Heart right ventricle (tissue), 16 donors: Measurements from ENCODE around the gene WWOX. TPM values are rescaled to one million over a fixed set of nuclear protein-coding genes. Genes with fewer than 3 reads are reported as not detected.

Source experiments
- ATAC-seq, 8 donors: fragments of 200-7000 bp; cut with Tn5 transposase; one replicate each; pipeline ENCODE4 v1.9.1; 2020; ENCODE audit warnings: mild to moderate bottlenecking in 8 of 8, moderate library complexity in 8 of 8, moderate number of reproducible peaks in 1 of 8
- DNase-seq, 2 donors: peaks; one replicate each; pipeline ENCODE4 v3.0.0-alpha.2; 2020
- H3K27ac ChIP-seq, 10 donors: fragments of 200-600 bp; sonication (generic) in 2 of 10; one replicate each; pipeline versions ENCODE4 v1.5.0 to v1.8.0; 2020 to 2022; ENCODE audit warnings: mild to moderate bottlenecking in 3 of 10
- H3K27me3 ChIP-seq, 7 donors: fragments of 200-600 bp; one replicate each; pipeline ENCODE4 v1.8.0; 2021 to 2022; ENCODE audit warnings: mild to moderate bottlenecking in 2 of 7
- H3K36me3 ChIP-seq, 9 donors: fragments of 200-600 bp; sonication (generic) in 1 of 9; one replicate each; pipeline versions ENCODE4 v1.5.0 to v1.8.0; 2020 to 2022; ENCODE audit warnings: mild to moderate bottlenecking in 2 of 9
- H3K4me1 ChIP-seq, 9 donors: fragments of 200-600 bp; sonication (generic) in 1 of 9; one replicate each; pipeline versions ENCODE4 v1.5.0 to v1.8.0; 2020 to 2022; ENCODE audit warnings: mild to moderate bottlenecking in 4 of 9
- H3K4me3 ChIP-seq, 10 donors: fragments of 200-600 bp; sonication (generic) in 2 of 10; one replicate each; pipeline versions ENCODE4 v1.5.0 to v1.8.0; 2020 to 2022; ENCODE audit warnings: mild to moderate bottlenecking in 7 of 10, moderate library complexity in 2 of 10
- H3K9me3 ChIP-seq, 11 donors: fragments of 200-600 bp in 10 of 11; sonication (generic) in 2 of 11; one replicate each; pipeline versions ENCODE4 v1.5.0 to v1.8.0; 2013 to 2022; ENCODE audit warnings: mild to moderate bottlenecking in 2 of 11, control low read depth in 1 of 11, moderate library complexity in 1 of 11
- WGBS, 2 donors: extraction: QIAGEN DNeasy Blood & Tissue Kit; methylation state at CpG; one replicate each; pipeline ENCODE4 v1.1.7; 2013; ENCODE audit warnings: inconsistent platforms in 1 of 2; 5-methylcytosine and 5-hydroxymethylcytosine counted together
- intact Hi-C, 10 donors: fragments of 100-400 bp; cut with DNase I; formaldehyde crosslinking; loops; one replicate each; pipeline versions ENCODE4 v1.11.1 to v1.14.2; 2022
- polyA plus RNA-seq, 2 donors: library from polyadenylated mRNA; stranded (reverse); fragments of 200-250 nt; gene quantifications; one replicate each; pipeline ENCODE4 v1.2.3, GENCODE V29; 2013
- total RNA-seq, 10 donors: library from RNA; stranded (reverse); fragmentation: NEBNext Ultra II Directional in 3 of 10; extraction: Animal tissue kit (Norgen Biotek cat#: 25700) in 3 of 10; gene quantifications; one replicate each; pipeline versions ENCODE4 v1.2.1 to v1.2.4, GENCODE V29; 2021 to 2023
- TF ChIP-seq, protein P1 (sequence below), 9 donors: fragments of 200-600 bp; sonication (generic) in 2 of 9; IDR thresholded peaks; one replicate each; pipeline versions ENCODE4 v1.5.0 to v1.8.0; 2021 to 2022; ENCODE audit warnings: antibody characterized with exemption in 9 of 9, mild to moderate bottlenecking in 5 of 9, moderate library complexity in 1 of 9
- donor health status: Arrhythmogenic right ventricular cardiomyopathy.
- donor health status: ischemic (EF 13 %, LVEDD 7.1; RV severe dilation, severe dysfunction).
- donor health status: healthy with polysubstance abuse.
- donor health status: DM: no; HTN: yes; CAD: no.
- donor health status: DM: no; HTN: no; CAD: no.
- donor health status: ischemic (EF 25% LVEDD 6.9; RV normal size, moderate dysfunction).
- donor health status: ischemic (EF 25% LVEDD 5.7; RV mildly dilated, moderate dysfunction).
- donor health status: healthy.
- donor health status: DM: yes; HTN: yes; CAD: no.
- donor health status: Ischemic cardiomyopathy.
- donor health status: ischemic (EF 35%, LVEDD 5.7; RV mildly dilated, moderate dysfunction).
- donor health status: nonischemic (EF 11% LVEDD 7.7; RV severe dilation, severe dysfunction).
- donor health status: DM: yes; HTN: yes; CAD: no.
- donor health status: PGD.
- donor health status: ischemic (EF 29% LVEDD 5.4; RV normal size, mild dysfunction).
- donor health status: nonischemic (EF 23%, LVEDD 6.1; RV moderate dilation, normal function).

The WWOX gene
- total and polyA plus RNA-seq, 12 donors = 4.9 to 15.0 (median 9.9) TPM

DNA sequence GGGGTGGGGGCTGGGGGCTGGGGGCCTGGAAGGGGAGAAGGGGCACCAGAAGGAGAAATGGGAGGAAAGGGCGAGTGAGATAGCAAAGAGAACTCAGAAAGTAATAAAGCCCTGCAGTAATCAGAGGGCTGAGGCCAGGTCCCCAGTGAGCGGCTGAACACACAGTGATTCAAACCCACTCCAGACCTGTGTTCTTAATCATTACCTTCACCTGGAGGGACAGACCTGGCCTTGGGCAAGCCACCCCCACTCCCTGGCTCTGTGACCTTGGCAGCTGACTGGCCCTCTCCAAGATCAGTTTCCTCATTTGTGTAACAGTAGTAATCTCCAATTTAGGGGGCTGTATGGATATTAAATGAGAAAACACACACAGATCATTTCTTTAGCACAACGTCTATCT lies 150.4 kb downstream of the WWOX start:
- ATAC-seq (no peak), DNase-seq (no peak)
- no peaks in the 10 kb centered on the region for H3K9me3 ChIP-seq
- no peaks in the 10 kb centered on the region for H3K36me3 ChIP-seq
- no peak overlapping the region for H3K4me3 ChIP-seq
- WGBS, 2 donors = 90 to 94% methylated on average over 3 of the region's 3 CpGs
- no peak overlapping the region for H3K27ac ChIP-seq
- intact Hi-C loops = loop anchor here in 4 of 10 donors (5.0 to 10.0 kb wide), 3 partner anchors 185 to 527 kb away; no protein-coding TSS in a partner anchor
- no peaks in the 10 kb centered on the region for H3K4me1 ChIP-seq
- TF ChIP-seq, protein P1, sequence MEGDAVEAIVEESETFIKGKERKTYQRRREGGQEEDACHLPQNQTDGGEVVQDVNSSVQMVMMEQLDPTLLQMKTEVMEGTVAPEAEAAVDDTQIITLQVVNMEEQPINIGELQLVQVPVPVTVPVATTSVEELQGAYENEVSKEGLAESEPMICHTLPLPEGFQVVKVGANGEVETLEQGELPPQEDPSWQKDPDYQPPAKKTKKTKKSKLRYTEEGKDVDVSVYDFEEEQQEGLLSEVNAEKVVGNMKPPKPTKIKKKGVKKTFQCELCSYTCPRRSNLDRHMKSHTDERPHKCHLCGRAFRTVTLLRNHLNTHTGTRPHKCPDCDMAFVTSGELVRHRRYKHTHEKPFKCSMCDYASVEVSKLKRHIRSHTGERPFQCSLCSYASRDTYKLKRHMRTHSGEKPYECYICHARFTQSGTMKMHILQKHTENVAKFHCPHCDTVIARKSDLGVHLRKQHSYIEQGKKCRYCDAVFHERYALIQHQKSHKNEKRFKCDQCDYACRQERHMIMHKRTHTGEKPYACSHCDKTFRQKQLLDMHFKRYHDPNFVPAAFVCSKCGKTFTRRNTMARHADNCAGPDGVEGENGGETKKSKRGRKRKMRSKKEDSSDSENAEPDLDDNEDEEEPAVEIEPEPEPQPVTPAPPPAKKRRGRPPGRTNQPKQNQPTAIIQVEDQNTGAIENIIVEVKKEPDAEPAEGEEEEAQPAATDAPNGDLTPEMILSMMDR (IDR thresholded peaks at IDR 0.05) = no peak
- H3K27me3 ChIP-seq = no peaks in the 10 kb centered on the region

DNA sequence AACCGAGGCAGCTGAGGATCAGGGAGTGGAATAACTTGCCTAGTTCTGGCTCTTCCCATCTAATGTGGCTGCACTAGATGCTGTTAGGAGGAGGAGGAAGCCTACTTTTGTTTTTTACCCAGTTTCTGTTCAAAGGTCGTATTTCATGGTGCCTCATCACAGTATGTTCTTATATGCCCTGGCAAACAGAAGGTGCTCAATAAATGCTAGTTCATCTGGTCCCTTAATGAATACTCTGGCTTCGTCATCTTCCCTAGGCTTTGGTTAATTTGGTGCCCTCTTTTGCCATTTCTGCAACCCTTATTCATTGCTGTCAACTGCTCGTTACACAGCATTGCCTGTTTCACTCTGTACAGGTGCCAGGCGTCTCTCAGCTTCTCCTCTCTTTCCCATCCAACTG lies 151.7 kb downstream of the WWOX start:
- H3K4me3 ChIP-seq = no peak overlapping the region
- no peaks in the 10 kb centered on the region for H3K36me3 ChIP-seq
- no peaks in the 10 kb centered on the region for H3K27me3 ChIP-seq
- ATAC-seq (no peak), DNase-seq (no peak)
- H3K27ac ChIP-seq = no peak overlapping the region
- no peaks in the 10 kb centered on the region for H3K4me1 ChIP-seq
- intact Hi-C loops = loop anchor here in 1 of 10 donors (5.0 kb wide), 1 partner anchor 526 kb away; no protein-coding TSS in a partner anchor
- 95 to 96% methylated on average over 5 of the region's 5 CpGs for WGBS, 2 donors
- no peaks in the 10 kb centered on the region for H3K9me3 ChIP-seq
- TF ChIP-seq, protein P1 (IDR thresholded peaks at IDR 0.05) = no peak

- Histone ChIP-seq H3K9me3 (no peaks in the 10 kb centered on the region), H3K4me3 (no peak overlapping the region), H3K36me3 (no peaks in the 10 kb centered on the region), H3K4me1 (no peaks in the 10 kb centered on the region), H3K27ac (no peak overlapping the region), H3K27me3 (no peaks in the 10 kb centered on the region)
- intact Hi-C loops = loop anchor here in 1 of 10 donors (5.0 kb wide), 1 partner anchor 525 kb away; no protein-coding TSS in a partner anchor
- WGBS, 2 donors = 96% methylated on average over 5 of the region's 5 CpGs
- TF ChIP-seq, protein P1 (IDR thresholded peaks at IDR 0.05) = no peak
- DNase-seq (no peak), ATAC-seq (no peak)
Observed at GRCh38 chr16:78252757-78253156, 153.3 kb downstream of the WWOX start.

GRCh38 chr16:78254841-78255240 lies 155.4 kb downstream of the WWOX start:
- no peaks in the 10 kb centered on the region for H3K4me1 ChIP-seq

More at GRCh38 chr16:78254841-78255240, 155.4 kb downstream of the WWOX start:
- TF ChIP-seq, protein P1 (IDR thresholded peaks at IDR 0.05) = no peak
- H3K27ac ChIP-seq = no peak overlapping the region
- H3K4me3 ChIP-seq = no peak overlapping the region
- 96 to 100% methylated on average over 1 of the region's 1 CpG for WGBS, 2 donors
- no peaks in the 10 kb centered on the region for H3K27me3 ChIP-seq
- DNase-seq = no peak
- no peaks in the 10 kb centered on the region for H3K36me3 ChIP-seq
- H3K9me3 ChIP-seq = no peaks in the 10 kb centered on the region
- no peak for ATAC-seq
- intact Hi-C loops = loop anchor here in 1 of 10 donors (5.0 kb wide), 1 partner anchor 522 kb away; no protein-coding TSS in a partner anchor
